ENCODE results near the gene SIVA1.

SIVA1 gene

GRCh38 chr14:104771918-104772706, 19.2 kb downstream of the SIVA1 start:
- DNase-seq: no peak

- DNase-seq: no peak
Observed at GRCh38 chr14:104772707-104773504, 20.0 kb downstream of the SIVA1 start.

GRCh38 chr14:104773505-104774452, 20.8 kb downstream of the SIVA1 start:
- no peak for DNase-seq

GRCh38 chr14:104774453-104775072, 21.6 kb downstream of the SIVA1 start:
- DNase-seq: no peak

GRCh38 chr14:104775073-104775489, 22.1 kb downstream of the SIVA1 start:
- no peak for DNase-seq

GRCh38 chr14:104776481-104776880, 23.5 kb downstream of the SIVA1 start:
- no peak for DNase-seq

- no peak for DNase-seq
Observed at GRCh38 chr14:104776961-104777807, 24.2 kb downstream of the SIVA1 start.

- DNase-seq: no peak
Observed at GRCh38 chr14:104777808-104778249, 24.9 kb downstream of the SIVA1 start.

- DNase-seq: no peak
Observed at GRCh38 chr14:104778694-104779331, 25.9 kb downstream of the SIVA1 start.

- no peak for DNase-seq
Observed at GRCh38 chr14:104779776-104780512, 27.0 kb downstream of the SIVA1 start.

- no peak for DNase-seq
Observed at GRCh38 chr14:104780513-104781030, 27.6 kb downstream of the SIVA1 start.

- DNase-seq: no peak
Observed at GRCh38 chr14:104781271-104782077, 28.5 kb downstream of the SIVA1 start.

GRCh38 chr14:104782086-104782807, 29.3 kb downstream of the SIVA1 start:
- no peak for DNase-seq

GRCh38 chr14:104782808-104783139, 29.8 kb downstream of the SIVA1 start:
- DNase-seq: no peak

GRCh38 chr14:104783484-104784217, 30.7 kb downstream of the SIVA1 start:
- DNase-seq: no peak

GRCh38 chr14:104784218-104784568, 31.2 kb downstream of the SIVA1 start:
- no peak for DNase-seq

- DNase-seq: no peak
Observed at GRCh38 chr14:104784846-104785707, 32.1 kb downstream of the SIVA1 start.

Measured in NCI-H187 treated with DMSO at 0.1 percent for 48 hours (cell line).